K562 (cell line): Measurements from ENCODE around the gene SLC66A3. TPM values are rescaled to one million over a fixed set of nuclear protein-coding genes. Genes with fewer than 3 reads are reported as not detected.
A peak's percentile ranks its signal among the peaks of the same experiment; 100 is the strongest.

Experiments used
- CXXC5 ChIP-seq: fragments of 250-450 bp; sonication (Bioruptor Pico); IDR thresholded peaks from 2 replicates; pipeline ENCODE4 v1.8.0; 2022; ENCODE audit warnings: inconsistent platforms, mild to moderate bottlenecking, moderate library complexity
- FOSL1 ChIP-seq: fragments of 200-800 bp; sonication (Bioruptor generic); conservative IDR thresholded peaks from 2 replicates; pipeline ENCODE4 v1.6.1; 2016; ENCODE audit warnings: missing genetic modification characterization, missing compliant biosample characterization
- MEF2A ChIP-seq: IDR thresholded peaks from 2 replicates; pipeline ENCODE4 v1.6.1; 2011; ENCODE audit warnings: low read depth, mild to moderate bottlenecking, low read length, moderate library complexity; ENCODE audit not compliant: control insufficient read depth
- SNAPC5 ChIP-seq: fragments of 250-450 bp; sonication (Bioruptor Pico); IDR thresholded peaks from 2 replicates; pipeline ENCODE4 v1.8.0; 2021; ENCODE audit warnings: moderate library complexity, mild to moderate bottlenecking, inconsistent platforms
- TCFL5 ChIP-seq: fragments of 250-450 bp; sonication (Bioruptor Pico); conservative IDR thresholded peaks from 2 replicates; pipeline ENCODE4 v1.6.1; 2021; ENCODE audit warnings: mild to moderate bottlenecking, moderate library complexity, matching md5 sums
- U2AF1 ChIP-seq: fragments of 200-400 bp; formaldehyde crosslinking; optimal IDR thresholded peaks from 2 replicates; pipeline ENCODE3; 2017; ENCODE audit warnings: mild to moderate bottlenecking, low read depth, low read length, moderate library complexity
- ZBTB5 ChIP-seq: fragments of 450-650 bp; IDR thresholded peaks from 2 replicates; pipeline ENCODE4 v1.6.1; 2017; ENCODE audit warnings: antibody characterized with exemption
- ZNF12 ChIP-seq: sonication (generic); formaldehyde crosslinking; IDR thresholded peaks from 2 replicates; pipeline ENCODE4 v1.4.0; 2020; ENCODE audit warnings: mild to moderate bottlenecking, missing genetic modification reagents
- ZNF407 ChIP-seq: fragments of 450-650 bp; IDR thresholded peaks from 2 replicates; pipeline ENCODE4 v1.6.1; 2016; ENCODE audit warnings: low read depth
- ZNF785 ChIP-seq: fragments of 250-450 bp; sonication (Bioruptor Pico); IDR thresholded peaks from 2 replicates; pipeline ENCODE4 v1.4.0; 2020; ENCODE audit warnings: mild to moderate bottlenecking
- polyA plus RNA-seq, 8 experiments: library from polyadenylated mRNA; depleted of rRNA in 4 of 8; stranded (reverse) in 5 of 8; unstranded in 3 of 8; fragments of >200 nt; fragmentation: Nextera tagmentation in 2 of 8; fragmentation: Illumina TruSeq in 1 of 8; extraction: Ambion mirVana in 2 of 8; extraction: Trizol in 1 of 8; gene quantifications; 2 replicates each; pipeline versions ENCODE4 v1.2.1 to v1.2.3, GENCODE V29; 2011 to 2014; ENCODE audit warnings: inconsistent platforms in 1 of 8, missing spikeins in 1 of 8
- total RNA-seq, 7 experiments: library from RNA; depleted of rRNA in 6 of 7; stranded (reverse); fragments of >200 nt in 6 of 7; fragmentation: Illumina TruSeq in 2 of 7; extraction: Trizol in 2 of 7; gene quantifications; 2 replicates each; pipeline versions ENCODE4 v1.2.1 to v1.2.3, GENCODE V29; 2011 to 2021; ENCODE audit warnings: low replicate concordance in 1 of 7
- TF ChIP-seq, protein P1 (sequence below): IDR thresholded peaks from 2 replicates; pipeline ENCODE4 v1.6.1; 2012; ENCODE audit warnings: low read depth, low read length, improper control_type of control experiment, borderline replicate concordance
- TF ChIP-seq, protein P2 (sequence below): IDR thresholded peaks from 2 replicates; pipeline ENCODE4 v1.6.1; 2011; ENCODE audit warnings: borderline replicate concordance, low read depth, mild to moderate bottlenecking, moderate library complexity, low read length; ENCODE audit not compliant: insufficient read depth, poor library complexity, severe bottlenecking
- TF ChIP-seq, protein P3 (sequence below): sonication (generic); formaldehyde crosslinking; IDR thresholded peaks from 2 replicates; pipeline ENCODE4 v1.8.0; 2022; ENCODE audit warnings: mild to moderate bottlenecking, missing genetic modification reagents

Gene SLC66A3
- total and polyA plus RNA-seq, 9 of the 15 experiments (the other 6 are each of a cell fraction or from before 2014, with no cell fraction given): 2.8 to 30.0 (median 9.1) TPM

DNA sequence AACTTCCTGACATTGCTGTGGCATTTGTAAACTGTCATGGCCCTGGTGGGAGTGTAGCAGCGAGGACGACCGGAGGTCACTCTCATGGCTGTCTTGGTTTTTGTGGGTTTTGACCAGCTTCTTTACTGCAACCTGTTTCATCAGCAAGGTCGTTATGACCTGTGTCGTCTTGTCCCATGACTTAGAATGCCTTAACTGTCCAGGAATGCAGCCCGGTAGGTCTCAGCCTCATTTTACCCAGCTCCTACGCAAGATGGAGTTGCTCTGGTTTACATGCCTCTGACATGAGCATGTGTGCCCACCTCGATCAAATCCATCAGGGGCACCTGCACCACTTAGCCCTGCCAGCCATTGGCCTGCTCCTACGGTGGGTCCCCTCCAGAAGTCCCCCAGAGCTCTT lies 32.9 kb upstream of the SLC66A3 start (continued):
- no peak for TF ChIP-seq U2AF1
- TF ChIP-seq, protein P1, sequence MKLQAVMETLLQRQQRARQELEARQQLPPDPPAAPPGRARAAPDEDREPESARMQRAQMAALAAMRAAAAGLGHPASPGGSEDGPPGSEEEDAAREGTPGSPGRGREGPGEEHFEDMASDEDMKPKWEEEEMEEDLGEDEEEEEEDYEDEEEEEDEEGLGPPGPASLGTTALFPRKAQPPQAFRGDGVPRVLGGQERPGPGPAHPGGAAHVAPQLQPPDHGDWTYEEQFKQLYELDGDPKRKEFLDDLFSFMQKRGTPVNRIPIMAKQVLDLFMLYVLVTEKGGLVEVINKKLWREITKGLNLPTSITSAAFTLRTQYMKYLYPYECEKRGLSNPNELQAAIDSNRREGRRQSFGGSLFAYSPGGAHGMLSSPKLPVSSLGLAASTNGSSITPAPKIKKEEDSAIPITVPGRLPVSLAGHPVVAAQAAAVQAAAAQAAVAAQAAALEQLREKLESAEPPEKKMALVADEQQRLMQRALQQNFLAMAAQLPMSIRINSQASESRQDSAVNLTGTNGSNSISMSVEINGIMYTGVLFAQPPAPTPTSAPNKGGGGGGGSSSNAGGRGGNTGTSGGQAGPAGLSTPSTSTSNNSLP: no peak
- TF ChIP-seq ZNF407: no peak
- no peak for TF ChIP-seq FOSL1 (tag)
- TF ChIP-seq MEF2A: no peak
- no peak for TF ChIP-seq ZNF12 (CRISPR knock-in tag)
- TF ChIP-seq ZBTB5: no peak
- TF ChIP-seq, protein P2, sequence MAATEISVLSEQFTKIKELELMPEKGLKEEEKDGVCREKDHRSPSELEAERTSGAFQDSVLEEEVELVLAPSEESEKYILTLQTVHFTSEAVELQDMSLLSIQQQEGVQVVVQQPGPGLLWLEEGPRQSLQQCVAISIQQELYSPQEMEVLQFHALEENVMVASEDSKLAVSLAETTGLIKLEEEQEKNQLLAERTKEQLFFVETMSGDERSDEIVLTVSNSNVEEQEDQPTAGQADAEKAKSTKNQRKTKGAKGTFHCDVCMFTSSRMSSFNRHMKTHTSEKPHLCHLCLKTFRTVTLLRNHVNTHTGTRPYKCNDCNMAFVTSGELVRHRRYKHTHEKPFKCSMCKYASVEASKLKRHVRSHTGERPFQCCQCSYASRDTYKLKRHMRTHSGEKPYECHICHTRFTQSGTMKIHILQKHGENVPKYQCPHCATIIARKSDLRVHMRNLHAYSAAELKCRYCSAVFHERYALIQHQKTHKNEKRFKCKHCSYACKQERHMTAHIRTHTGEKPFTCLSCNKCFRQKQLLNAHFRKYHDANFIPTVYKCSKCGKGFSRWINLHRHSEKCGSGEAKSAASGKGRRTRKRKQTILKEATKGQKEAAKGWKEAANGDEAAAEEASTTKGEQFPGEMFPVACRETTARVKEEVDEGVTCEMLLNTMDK: no peak
- TF ChIP-seq CXXC5 (CRISPR knock-in tag): peak; percentile 80
- no peak for TF ChIP-seq SNAPC5 (CRISPR knock-in tag)
- TF ChIP-seq, protein P3, sequence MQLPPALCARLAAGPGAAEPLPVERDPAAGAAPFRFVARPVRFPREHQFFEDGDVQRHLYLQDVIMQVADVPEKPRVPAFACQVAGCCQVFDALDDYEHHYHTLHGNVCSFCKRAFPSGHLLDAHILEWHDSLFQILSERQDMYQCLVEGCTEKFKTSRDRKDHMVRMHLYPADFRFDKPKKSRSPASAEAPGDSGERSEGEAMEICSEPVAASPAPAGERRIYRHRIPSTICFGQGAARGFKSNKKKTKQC (CRISPR knock-in tag): no peak
- peak; percentile 54; the same call in 1 of the 2 replicates for TF ChIP-seq TCFL5 (CRISPR knock-in tag)
- no peak for TF ChIP-seq ZNF785
